Mesendoderm (in vitro differentiated cells): ENCODE results near the gene NCSTN. TPM values are rescaled to one million over a fixed set of nuclear protein-coding genes. Genes with fewer than 3 reads are reported as not detected.

Source experiments
- DNase-seq: peaks from one replicate; pipeline ENCODE4 v3.0.0; 2013
- H2AK5ac ChIP-seq: 2 replicates; pipeline ENCODE4 v1.6.1; 2013; ENCODE audit warnings: low read length, inconsistent platforms
- H2BK120ac ChIP-seq: 2 replicates; pipeline ENCODE4 v1.6.1; 2013; ENCODE audit warnings: low read depth, mild to moderate bottlenecking, low read length, moderate library complexity, mixed read lengths
- H2BK15ac ChIP-seq: replicated peaks from 2 replicates; pipeline ENCODE4 v1.6.1; 2013; ENCODE audit warnings: low read depth, mild to moderate bottlenecking, moderate library complexity
- H2BK5ac ChIP-seq: 2 replicates; pipeline ENCODE4 v1.6.1; 2013; ENCODE audit warnings: low read length, inconsistent platforms
- H3K18ac ChIP-seq: 2 replicates; pipeline ENCODE4 v1.6.1; 2013; ENCODE audit warnings: mild to moderate bottlenecking, low read length, mixed read lengths
- H3K23ac ChIP-seq: one replicate; pipeline ENCODE4 v1.6.1; 2013; ENCODE audit warnings: low read length
- H3K27ac ChIP-seq: 2 replicates; pipeline ENCODE4 v1.5.1; 2013; ENCODE audit warnings: low read depth, mild to moderate bottlenecking, inconsistent platforms, low read length, moderate library complexity
- H3K27me3 ChIP-seq: 2 replicates; pipeline ENCODE4 v1.6.1; 2013; ENCODE audit warnings: low read length, control low read depth, mild to moderate bottlenecking, inconsistent platforms; ENCODE audit not compliant: insufficient read depth, poor library complexity
- H3K36me3 ChIP-seq: 2 replicates; pipeline ENCODE4 v1.6.1; 2013; ENCODE audit warnings: low read length, inconsistent platforms; ENCODE audit not compliant: control insufficient read depth, insufficient read depth
- H3K4ac ChIP-seq: one replicate; pipeline ENCODE4 v1.6.1; 2013; ENCODE audit warnings: low read depth, mild to moderate bottlenecking, low read length, moderate library complexity
- H3K4me1 ChIP-seq: 2 replicates; pipeline ENCODE4 v1.6.1; 2013; ENCODE audit warnings: low read depth, low read length, inconsistent platforms; ENCODE audit not compliant: control insufficient read depth
- H3K4me2 ChIP-seq: 2 replicates; pipeline ENCODE4 v1.6.1; 2013; ENCODE audit warnings: low read length
- H3K4me3 ChIP-seq: 2 replicates; pipeline ENCODE4 v1.5.1; 2013; ENCODE audit warnings: mild to moderate bottlenecking, low read length
- H3K56ac ChIP-seq: one replicate; pipeline ENCODE4 v1.6.1; 2013; ENCODE audit warnings: low read length
- H3K79me1 ChIP-seq: 2 replicates; pipeline ENCODE4 v1.6.1; 2013; ENCODE audit warnings: low read length, inconsistent platforms
- H3K79me2 ChIP-seq: 2 replicates; pipeline ENCODE4 v1.6.1; 2013; ENCODE audit warnings: mild to moderate bottlenecking, low read length; ENCODE audit not compliant: control insufficient read depth, insufficient read depth
- H3K9ac ChIP-seq: 2 replicates; pipeline ENCODE4 v1.6.1; 2013; ENCODE audit warnings: low read length, inconsistent platforms
- H4K5ac ChIP-seq: one replicate; pipeline ENCODE4 v1.6.1; 2013; ENCODE audit warnings: low read length
- H4K8ac ChIP-seq: one replicate; pipeline ENCODE4 v1.6.1; 2013; ENCODE audit warnings: low read depth, mild to moderate bottlenecking, control low read depth, low read length, moderate library complexity
- WGBS: extraction: QIAGEN DNeasy Blood & Tissue Kit; methylation state at CpG from one replicate; pipeline ENCODE4 v1.1.7; 2013; ENCODE audit warnings: low lambda C conversion rate, missing lambda C conversion rate; ENCODE audit not compliant: insufficient coverage; ENCODE audit errors: extremely low coverage; 5-methylcytosine and 5-hydroxymethylcytosine counted together
- polyA plus RNA-seq, 2 experiments: library from polyadenylated mRNA; stranded (reverse); fragments of 200-250 nt; gene quantifications; one replicate each; pipeline ENCODE4 v1.2.3, GENCODE V29; 2013

Gene NCSTN
- polyA plus RNA-seq (2013, experiment 1 of 2), result 57.0 TPM
- 53.7 TPM for polyA plus RNA-seq (2013, experiment 2 of 2)

GRCh38 chr1:160342953-160343869 lies at the start of gene NCSTN, which contains the start of gene COPA:
Gene NCSTN, plus strand, starts transcription at chr1:160343383. Its CDS starts 14 bp downstream, at chr1:160343397.
Gene COPA, minus strand, starts transcription at chr1:160343250. Its CDS starts 80 bp downstream, at chr1:160343170.
- Histone ChIP-seq H3K79me1 (peaks cover 18% of the 10 kb centered on the region), H2BK15ac (no peak within 1 kb of the TSS), H3K27ac (no peak within 1 kb of the TSS)

GRCh38 chr1:160296036-160296435 lies 47.1 kb upstream of the NCSTN start:
- H3K23ac ChIP-seq, result no peak overlapping the region
- H3K27ac ChIP-seq, result no peak overlapping the region
- H3K18ac ChIP-seq, result no peak overlapping the region
- no peak overlapping the region for H3K9ac ChIP-seq
- H3K36me3 ChIP-seq, result peaks cover 26% of the 10 kb centered on the region
- H3K79me2 ChIP-seq, result no peaks in the 10 kb centered on the region
- H4K5ac ChIP-seq, result no peak overlapping the region
- H2BK120ac ChIP-seq, result no peak overlapping the region
- no peak overlapping the region for H2AK5ac ChIP-seq
- DNase-seq, result no peak
- no CpG with 5 or more reads among the region's 1 CpG for WGBS
- no peaks in the 10 kb centered on the region for H3K79me1 ChIP-seq
- H3K4ac ChIP-seq, result no peak overlapping the region
- H4K8ac ChIP-seq, result no peak overlapping the region
- H3K4me2 ChIP-seq, result no peak overlapping the region
- no peak overlapping the region for H2BK15ac ChIP-seq
- H3K27me3 ChIP-seq, result no peaks in the 10 kb centered on the region
- no peak overlapping the region for H3K56ac ChIP-seq
- no peak overlapping the region for H3K4me3 ChIP-seq
- H2BK5ac ChIP-seq, result no peak overlapping the region
- no peaks in the 10 kb centered on the region for H3K4me1 ChIP-seq

More at GRCh38 chr1:160342953-160343869, at the start of gene NCSTN, which contains the start of gene COPA:
- Histone ChIP-seq H3K4ac (peak within 1 kb of the TSS; percentile 38), H3K9ac (peak within 1 kb of the TSS; percentile 91), H3K79me2 (peaks cover 38% of the 10 kb centered on the region), H2BK120ac (no peak within 1 kb of the TSS), H3K36me3 (peaks cover 2% of the 10 kb centered on the region), H2BK5ac (peak within 1 kb of the TSS; percentile 71), H3K4me2 (peak within 1 kb of the TSS; percentile 90), H3K4me3 (peak within 1 kb of the TSS; percentile 81), H4K8ac (no peak within 1 kb of the TSS), H4K5ac (no peak within 1 kb of the TSS), H3K23ac (no peak within 1 kb of the TSS), H2AK5ac (peak within 1 kb of the TSS; percentile 38), H3K56ac (peak within 1 kb of the TSS; percentile 98), H3K4me1 (no peaks in the 10 kb centered on the region), H3K18ac (peak within 1 kb of the TSS; percentile 81), H3K27me3 (no peaks in the 10 kb centered on the region)
- WGBS, result no CpG with 5 or more reads among the region's 58 CpGs
- peak; percentile 99 for DNase-seq

- no peak overlapping the region for H2BK15ac ChIP-seq
- H4K8ac ChIP-seq, result no peak overlapping the region
- H3K18ac ChIP-seq, result no peak overlapping the region
- H3K9ac ChIP-seq, result no peak overlapping the region
- H3K4me2 ChIP-seq, result no peak overlapping the region
- H3K27me3 ChIP-seq, result no peaks in the 10 kb centered on the region
- H3K79me1 ChIP-seq, result no peaks in the 10 kb centered on the region
- no peak overlapping the region for H2AK5ac ChIP-seq
- H4K5ac ChIP-seq, result no peak overlapping the region
- peaks cover 8% of the 10 kb centered on the region for H3K36me3 ChIP-seq
- H3K4ac ChIP-seq, result no peak overlapping the region
- H3K4me1 ChIP-seq, result no peaks in the 10 kb centered on the region
- no peak overlapping the region for H3K23ac ChIP-seq
- no peak overlapping the region for H3K56ac ChIP-seq
- no peak overlapping the region for H2BK5ac ChIP-seq
- no CpG with 5 or more reads among the region's 7 CpGs for WGBS
- H3K27ac ChIP-seq, result no peak overlapping the region
- no peak overlapping the region for H2BK120ac ChIP-seq
- no peaks in the 10 kb centered on the region for H3K79me2 ChIP-seq
- no peak for DNase-seq
- H3K4me3 ChIP-seq, result no peak overlapping the region
These were observed 43.0 kb upstream of the NCSTN start for GRCh38 chr1:160300173-160300572.

GRCh38 chr1:160307118-160307791 lies 35.9 kb upstream of the NCSTN start:
- H3K4me1 ChIP-seq, result no peaks in the 10 kb centered on the region
- no peak overlapping the region for H2AK5ac ChIP-seq
- H3K4ac ChIP-seq, result no peak overlapping the region
- H3K4me2 ChIP-seq, result no peak overlapping the region
- peak; percentile 31 for DNase-seq
- no peaks in the 10 kb centered on the region for H3K79me2 ChIP-seq
- H2BK15ac ChIP-seq, result no peak overlapping the region
- no peak overlapping the region for H3K27ac ChIP-seq
- no peak overlapping the region for H4K8ac ChIP-seq
- no peaks in the 10 kb centered on the region for H3K79me1 ChIP-seq
- H3K18ac ChIP-seq, result no peak overlapping the region
- H2BK120ac ChIP-seq, result no peak overlapping the region
- no peak overlapping the region for H4K5ac ChIP-seq
- H2BK5ac ChIP-seq, result no peak overlapping the region
- H3K23ac ChIP-seq, result no peak overlapping the region
- H3K9ac ChIP-seq, result no peak overlapping the region
- no peaks in the 10 kb centered on the region for H3K27me3 ChIP-seq
- no peak overlapping the region for H3K56ac ChIP-seq
- H3K36me3 ChIP-seq, result peaks cover 12% of the 10 kb centered on the region
- H3K4me3 ChIP-seq, result no peak overlapping the region
- WGBS, result no CpG with 5 or more reads among the region's 13 CpGs

- Histone ChIP-seq H3K79me2 (no peaks in the 10 kb centered on the region), H3K4ac (no peak overlapping the region), H3K56ac (no peak overlapping the region), H3K27me3 (no peaks in the 10 kb centered on the region), H3K36me3 (peaks cover 13% of the 10 kb centered on the region), H2BK5ac (no peak overlapping the region), H3K4me3 (no peak overlapping the region), H3K79me1 (no peaks in the 10 kb centered on the region), H3K4me1 (no peaks in the 10 kb centered on the region), H3K9ac (no peak overlapping the region), H3K4me2 (no peak overlapping the region), H4K5ac (no peak overlapping the region), H4K8ac (no peak overlapping the region), H2BK120ac (no peak overlapping the region), H2BK15ac (no peak overlapping the region), H2AK5ac (no peak overlapping the region), H3K23ac (no peak overlapping the region), H3K18ac (no peak overlapping the region), H3K27ac (no peak overlapping the region)
- no CpG with 5 or more reads among the region's 4 CpGs for WGBS
- DNase-seq, result no peak
These were observed 34.6 kb upstream of the NCSTN start for GRCh38 chr1:160308451-160309184.
